Neural progenitor cell (in vitro differentiated cells): Measurements from ENCODE around the gene KCNMB4.

Source experiments
- EZH2 ChIP-seq: fragments of 200-600 bp; sonication (generic); IDR thresholded peaks from 2 replicates; pipeline ENCODE4 v1.6.1; 2017; ENCODE audit warnings: antibody characterized with exemption, mild to moderate bottlenecking, moderate library complexity
- EZH2phosphoT487 ChIP-seq: fragments of 200-600 bp; sonication (generic); IDR thresholded peaks from 2 replicates; pipeline ENCODE4 v1.6.1; 2017; ENCODE audit warnings: antibody characterized with exemption
- TF ChIP-seq, protein P1 (sequence below): fragments of 200-600 bp; sonication (generic); IDR thresholded peaks from 2 replicates; pipeline ENCODE4 v1.5.1; 2017; ENCODE audit warnings: antibody characterized with exemption, mild to moderate bottlenecking

DNA sequence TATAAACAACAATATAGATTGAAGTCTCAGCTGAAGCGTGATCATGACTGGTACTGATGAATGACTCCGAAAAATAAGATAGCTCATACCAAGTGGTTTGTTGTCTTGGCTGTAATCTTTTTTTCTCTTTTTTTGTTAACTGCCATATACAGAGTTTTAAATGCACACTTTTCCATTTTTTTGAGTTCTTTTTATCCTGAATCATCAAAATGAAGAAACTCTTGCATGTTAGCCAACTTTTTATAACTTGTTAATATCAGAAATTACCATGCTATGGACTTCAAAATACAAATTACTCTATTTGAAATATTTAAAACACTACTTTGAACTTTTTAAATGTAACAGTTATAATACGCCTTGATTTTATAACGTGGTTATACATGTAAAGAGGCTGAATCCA is 10.1 kb upstream of the KCNMB4 start:
- TF ChIP-seq EZH2 (no peak), EZH2phosphoT487 (no peak)
- TF ChIP-seq, protein P1, sequence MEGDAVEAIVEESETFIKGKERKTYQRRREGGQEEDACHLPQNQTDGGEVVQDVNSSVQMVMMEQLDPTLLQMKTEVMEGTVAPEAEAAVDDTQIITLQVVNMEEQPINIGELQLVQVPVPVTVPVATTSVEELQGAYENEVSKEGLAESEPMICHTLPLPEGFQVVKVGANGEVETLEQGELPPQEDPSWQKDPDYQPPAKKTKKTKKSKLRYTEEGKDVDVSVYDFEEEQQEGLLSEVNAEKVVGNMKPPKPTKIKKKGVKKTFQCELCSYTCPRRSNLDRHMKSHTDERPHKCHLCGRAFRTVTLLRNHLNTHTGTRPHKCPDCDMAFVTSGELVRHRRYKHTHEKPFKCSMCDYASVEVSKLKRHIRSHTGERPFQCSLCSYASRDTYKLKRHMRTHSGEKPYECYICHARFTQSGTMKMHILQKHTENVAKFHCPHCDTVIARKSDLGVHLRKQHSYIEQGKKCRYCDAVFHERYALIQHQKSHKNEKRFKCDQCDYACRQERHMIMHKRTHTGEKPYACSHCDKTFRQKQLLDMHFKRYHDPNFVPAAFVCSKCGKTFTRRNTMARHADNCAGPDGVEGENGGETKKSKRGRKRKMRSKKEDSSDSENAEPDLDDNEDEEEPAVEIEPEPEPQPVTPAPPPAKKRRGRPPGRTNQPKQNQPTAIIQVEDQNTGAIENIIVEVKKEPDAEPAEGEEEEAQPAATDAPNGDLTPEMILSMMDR, result no peak
